ENCODE data around the gene LIME1. TPM values are rescaled to one million over a fixed set of nuclear protein-coding genes. Genes with fewer than 3 reads are reported as not detected.
A peak's percentile ranks its signal among the peaks of the same experiment; 100 is the strongest.

Gene LIME1
- total and polyA plus RNA-seq, 9 of the 15 experiments (the other 6 are each of a cell fraction or from before 2014, with no cell fraction given), result 0.11 to 17.1 (median 2.8) TPM; not detected in 2

DNA sequence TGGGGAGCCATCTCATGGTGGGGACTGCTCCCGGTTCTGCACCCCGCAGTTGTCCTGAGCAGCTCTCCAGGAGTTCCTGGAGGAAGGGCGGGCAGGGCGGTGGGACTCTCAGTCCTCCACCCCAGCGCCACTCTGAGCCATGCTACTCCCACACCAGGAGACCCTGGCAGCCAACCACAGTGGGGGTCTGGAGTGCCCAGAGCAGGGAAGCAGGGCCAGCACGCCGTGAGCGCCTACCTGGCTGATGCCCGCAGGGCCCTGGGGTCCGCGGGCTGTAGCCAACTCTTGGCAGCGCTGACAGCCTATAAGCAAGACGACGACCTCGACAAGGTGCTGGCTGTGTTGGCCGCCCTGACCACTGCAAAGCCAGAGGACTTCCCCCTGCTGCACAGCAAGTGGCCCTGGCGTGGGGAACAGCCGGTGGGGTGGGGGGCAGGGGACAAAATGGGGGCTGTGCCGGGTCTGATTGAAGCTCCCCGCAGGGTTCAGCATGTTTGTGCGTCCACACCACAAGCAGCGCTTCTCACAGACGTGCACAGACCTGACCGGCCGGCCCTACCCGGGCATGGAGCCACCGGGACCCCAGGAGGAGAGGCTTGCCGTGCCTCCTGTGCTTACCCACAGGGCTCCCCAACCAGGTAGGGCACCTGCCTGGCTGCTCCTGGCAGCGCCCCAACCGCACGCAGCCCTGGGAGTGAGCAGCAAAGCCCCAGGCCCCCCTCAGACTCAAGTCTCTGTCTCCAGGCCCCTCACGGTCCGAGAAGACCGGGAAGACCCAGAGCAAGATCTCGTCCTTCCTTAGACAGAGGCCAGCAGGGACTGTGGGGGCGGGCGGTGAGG is 41.7 kb upstream of the LIME1 start (continued):
- TF ChIP-seq RBFOX2 (IDR thresholded peaks at IDR 0.05; ENCODE audit: low read depth, low read length), result peak; percentile 42
- no peak for TF ChIP-seq NEUROD1 (IDR thresholded peaks at IDR 0.05; ENCODE audit: borderline replicate concordance, low read depth, low read length, partially characterized antibody)
- peak; percentile 77 for TF ChIP-seq POLR2G (IDR thresholded peaks at IDR 0.05; ENCODE audit: low read depth, low read length)
- TF ChIP-seq ZBTB17 (CRISPR knock-in tag; IDR thresholded peaks at IDR 0.05), result no peak
- TF ChIP-seq FIP1L1 (IDR thresholded peaks at IDR 0.05; ENCODE audit: low read depth, low read length, poor library complexity, severe bottlenecking), result peak; percentile 43
- no peak for TF ChIP-seq SMAD1 (IDR thresholded peaks at IDR 0.05; ENCODE audit: low read depth, low read length, partially characterized antibody)
- no peak for TF ChIP-seq MAFF (IDR thresholded peaks at IDR 0.05; ENCODE audit: low read length)
- no peak for TF ChIP-seq ZNF830 (CRISPR knock-in tag; IDR thresholded peaks at IDR 0.05)

GRCh38 chr20:63695424-63696305 is 40.8 kb upstream of the LIME1 start:
- BruUV-seq (replicated peaks), result no TSS peak
- no peaks in the 10 kb centered on the region for H3K9me3 ChIP-seq (replicated peaks; ENCODE audit: control insufficient read depth, insufficient read depth, low read depth, low read length)
- ChIA-PET CTCF (ENCODE audit: low intra/inter-chr PET ratio) (no interaction called here), POLR2A (no interaction called here)
- H3K4me1 ChIP-seq (replicated peaks in 1 of 2; ENCODE audit: control insufficient read depth in 2 of 2, insufficient read depth in 2 of 2, low read length in 2 of 2), result peaks cover 9 to 76% of the 10 kb centered on the region in 2 experiments
- H3K9me1 ChIP-seq (ENCODE audit: control insufficient read depth, insufficient read depth, low read length), result no peaks in the 10 kb centered on the region
- no peaks in the 10 kb centered on the region; the same call in 1 of the 2 replicates for H4K20me1 ChIP-seq (replicated peaks; ENCODE audit: control insufficient read depth, insufficient read depth, low read length)
- H3K27me3 ChIP-seq (ENCODE audit: control insufficient read depth in 2 of 2, insufficient read depth in 2 of 2, low read length in 2 of 2), result no peaks in the 10 kb centered on the region
- intact Hi-C loops (cut with micrococcal nuclease), result no loop called here
- no peaks in the 10 kb centered on the region for H3K79me2 ChIP-seq (ENCODE audit: control insufficient read depth, insufficient read depth, low read length)
- peak in 1 of 4 experiments; percentile 7 for DNase-seq (ENCODE audit: extremely low read depth in 1 of 4, low spot score in 3 of 4)
- no peak overlapping the region for H3K4me3 ChIP-seq
- 92% methylated on average over 19 of the region's 25 CpGs for whole genome bisulfite sequencing (ENCODE audit: insufficient coverage, low coverage, missing lambda C conversion rate)
- no peak for ATAC-seq
- no peak overlapping the region for H2AFZ ChIP-seq (ENCODE audit: low read depth, low read length)
- H3K4me2 ChIP-seq (ENCODE audit: insufficient read depth, low read length), result no peak overlapping the region
- H3K36me3 ChIP-seq (ENCODE audit: control insufficient read depth, insufficient read depth, low read length), result peaks cover 31% of the 10 kb centered on the region; the same call in 2 of the 3 replicates
- H3K27ac ChIP-seq (ENCODE audit: extremely low read depth, low read depth, low read length), result no peak overlapping the region
- no peak for FAIRE-seq
- H3K9ac ChIP-seq (ENCODE audit: insufficient read depth in 1 of 2, low read depth in 2 of 2, low read length in 2 of 2), result peak overlapping the region in 1 of 2 experiments; percentile 36; a peak in 1 of 4 replicates
- in situ Hi-C loops (cut with MboI), result no loop called here
- no peak for TF ChIP-seq SRSF1 (IDR thresholded peaks at IDR 0.05; ENCODE audit: low read depth, low read length)
- TF ChIP-seq CTCFL (IDR thresholded peaks at IDR 0.05; ENCODE audit: borderline replicate concordance, insufficient read depth, low read depth, low read length, poor library complexity, severe bottlenecking), result no peak
- no peak for TF ChIP-seq TAF1 (IDR thresholded peaks at IDR 0.05; ENCODE audit: control insufficient read depth, extremely low read depth, insufficient read depth, low read length, severe bottlenecking)
- TF ChIP-seq, protein P1, sequence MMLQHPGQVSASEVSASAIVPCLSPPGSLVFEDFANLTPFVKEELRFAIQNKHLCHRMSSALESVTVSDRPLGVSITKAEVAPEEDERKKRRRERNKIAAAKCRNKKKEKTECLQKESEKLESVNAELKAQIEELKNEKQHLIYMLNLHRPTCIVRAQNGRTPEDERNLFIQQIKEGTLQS (IDR thresholded peaks at IDR 0.05), result no peak
- TF ChIP-seq, protein P1 (CRISPR knock-in tag; conservative IDR thresholded peaks at IDR 0.05), result no peak
- TF ChIP-seq MTA3 (IDR thresholded peaks at IDR 0.05; ENCODE audit: borderline replicate concordance), result no peak
- TF ChIP-seq ZNF75A (CRISPR knock-in tag; IDR thresholded peaks at IDR 0.05), result no peak
